ENCODE measurements around the gene PACRGL. TPM values are rescaled to one million over a fixed set of nuclear protein-coding genes. Genes with fewer than 3 reads are reported as not detected.

The PACRGL gene
- total and polyA plus RNA-seq, 2 of the 4 experiments (the other 2 are of a cell fraction) = 7.4 to 13.1 TPM

DNA sequence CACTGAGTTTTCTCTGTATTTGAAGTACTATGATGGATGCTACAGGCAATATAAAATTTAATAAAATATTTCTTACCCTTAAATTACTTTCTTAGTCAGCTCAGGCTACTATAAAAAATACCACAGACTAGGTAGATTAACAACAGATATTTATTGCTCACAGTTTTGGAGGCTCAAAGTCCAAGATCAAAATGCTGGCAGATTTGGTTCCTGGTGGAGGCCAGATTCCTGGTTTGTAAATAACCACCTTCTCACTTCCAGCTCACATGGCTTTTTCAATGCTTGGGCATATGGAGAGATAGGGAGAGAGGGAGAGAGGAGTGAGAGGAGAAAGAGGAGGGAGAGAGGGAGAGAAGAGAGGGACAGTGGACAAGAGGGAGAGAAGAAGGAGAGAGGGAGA is 24.5 kb upstream of the PACRGL start:
- no peak overlapping the region for H2BK20ac ChIP-seq (ENCODE audit: low read depth, low read length)

More for the DNA sequence above, 24.5 kb upstream of the PACRGL start:
- Histone ChIP-seq H2BK5ac (ENCODE audit: low read depth, low read length, poor library complexity, severe bottlenecking) (no peak overlapping the region), H3K27ac (ENCODE audit: insufficient read depth, low read length) (no peak overlapping the region), H3K79me1 (ENCODE audit: low read depth in 1 of 2, low read length in 2 of 2) (no peaks in the 10 kb centered on the region), H3K9ac (ENCODE audit: low read depth, low read length) (no peak overlapping the region), H4K8ac (ENCODE audit: low read depth in 2 of 2, low read length in 2 of 2) (no peak overlapping the region), H3K4me2 (ENCODE audit: low read depth, low read length) (no peak overlapping the region), H4K5ac (ENCODE audit: low read depth, low read length) (no peak overlapping the region), H2AK9ac (replicated peaks; ENCODE audit: low read depth, low read length, poor library complexity) (no peak overlapping the region), H2BK120ac (ENCODE audit: low read depth, low read length) (no peak overlapping the region), H2BK15ac (ENCODE audit: low read depth, low read length) (no peak overlapping the region), H3K23ac (ENCODE audit: low read depth, low read length) (no peak overlapping the region), H3K4ac (ENCODE audit: low read depth, low read length) (no peak overlapping the region), H3K14ac (replicated peaks; ENCODE audit: low read depth, low read length) (no peak overlapping the region), H3K18ac (ENCODE audit: low read depth, low read length) (no peak overlapping the region), H4K20me1 (ENCODE audit: insufficient read depth, low read length) (no peaks in the 10 kb centered on the region), H3K36me3 (ENCODE audit: control insufficient read depth, insufficient read depth, low read length) (no peaks in the 10 kb centered on the region), H3K4me1 (ENCODE audit: control insufficient read depth, insufficient read depth, low read length) (no peaks in the 10 kb centered on the region), H2AFZ (replicated peaks; ENCODE audit: low read length, poor library complexity) (no peak overlapping the region), H3K9me1 (ENCODE audit: insufficient read depth, low read length) (no peaks in the 10 kb centered on the region), H4K91ac (ENCODE audit: insufficient read depth, low read depth, low read length) (no peak overlapping the region), H3K9me3 (ENCODE audit: control insufficient read depth, insufficient read depth, low read length) (no peaks in the 10 kb centered on the region), H2AK5ac (ENCODE audit: low read depth, low read length) (no peak overlapping the region), H3K56ac (ENCODE audit: extremely low read depth, insufficient read depth, low read length) (no peak overlapping the region), H3K4me3 (ENCODE audit: insufficient read depth, low read depth, low read length) (no peak overlapping the region), H3K27me3 (ENCODE audit: control insufficient read depth, insufficient read depth, low read length) (peaks cover 9% of the 10 kb centered on the region)
- DNase-seq (no peak), ATAC-seq (ENCODE audit: low read depth) (no peak)
- in situ Hi-C loops (cut with MboI; ENCODE audit: low sequenced_read_pairs) (no loop called here), intact Hi-C loops (cut with micrococcal nuclease) (no loop called here), dilution Hi-C loops (cut with HindIII; ENCODE audit: low sequenced_read_pairs, unreplicated experiment) (no loop called here)
- CTCF ChIA-PET = interaction anchor here (0.6 kb wide), 1 partner anchor 9 kb away, joined by 4 read pairs; no protein-coding TSS in a partner anchor
- TF ChIP-seq MAFK (IDR thresholded peaks at IDR 0.05; ENCODE audit: low read depth, low read length) (no peak), RCOR1 (IDR thresholded peaks at IDR 0.05; ENCODE audit: insufficient replicate concordance, low read length) (no peak), FOS (IDR thresholded peaks at IDR 0.05; ENCODE audit: low read depth, low read length) (no peak), CEBPB (IDR thresholded peaks at IDR 0.05; ENCODE audit: low read depth, low read length) (no peak), RAD21 (IDR thresholded peaks at IDR 0.05; ENCODE audit: low read length) (no peak), MXI1 (IDR thresholded peaks at IDR 0.05; ENCODE audit: borderline replicate concordance, low read depth, low read length) (no peak), MAZ (IDR thresholded peaks at IDR 0.05; ENCODE audit: borderline replicate concordance, low read depth, low read length) (no peak), SMC3 (IDR thresholded peaks at IDR 0.05; ENCODE audit: low read depth, low read length) (no peak), BHLHE40 (IDR thresholded peaks at IDR 0.05; ENCODE audit: low read depth, low read length) (no peak), NFE2L2 (IDR thresholded peaks at IDR 0.05; ENCODE audit: low read depth, low read length) (no peak), POLR2A (IDR thresholded peaks at IDR 0.05; ENCODE audit: low read depth, low read length) (no peak), RFX5 (IDR thresholded peaks at IDR 0.05; ENCODE audit: low read depth, low read length) (no peak), CHD1 (IDR thresholded peaks at IDR 0.05; ENCODE audit: low read depth, low read length) (no peak)
- TF ChIP-seq, protein P1, sequence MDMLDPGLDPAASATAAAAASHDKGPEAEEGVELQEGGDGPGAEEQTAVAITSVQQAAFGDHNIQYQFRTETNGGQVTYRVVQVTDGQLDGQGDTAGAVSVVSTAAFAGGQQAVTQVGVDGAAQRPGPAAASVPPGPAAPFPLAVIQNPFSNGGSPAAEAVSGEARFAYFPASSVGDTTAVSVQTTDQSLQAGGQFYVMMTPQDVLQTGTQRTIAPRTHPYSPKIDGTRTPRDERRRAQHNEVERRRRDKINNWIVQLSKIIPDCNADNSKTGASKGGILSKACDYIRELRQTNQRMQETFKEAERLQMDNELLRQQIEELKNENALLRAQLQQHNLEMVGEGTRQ (IDR thresholded peaks at IDR 0.05; ENCODE audit: low read depth, low read length) = no peak
- TF ChIP-seq, protein P2, sequence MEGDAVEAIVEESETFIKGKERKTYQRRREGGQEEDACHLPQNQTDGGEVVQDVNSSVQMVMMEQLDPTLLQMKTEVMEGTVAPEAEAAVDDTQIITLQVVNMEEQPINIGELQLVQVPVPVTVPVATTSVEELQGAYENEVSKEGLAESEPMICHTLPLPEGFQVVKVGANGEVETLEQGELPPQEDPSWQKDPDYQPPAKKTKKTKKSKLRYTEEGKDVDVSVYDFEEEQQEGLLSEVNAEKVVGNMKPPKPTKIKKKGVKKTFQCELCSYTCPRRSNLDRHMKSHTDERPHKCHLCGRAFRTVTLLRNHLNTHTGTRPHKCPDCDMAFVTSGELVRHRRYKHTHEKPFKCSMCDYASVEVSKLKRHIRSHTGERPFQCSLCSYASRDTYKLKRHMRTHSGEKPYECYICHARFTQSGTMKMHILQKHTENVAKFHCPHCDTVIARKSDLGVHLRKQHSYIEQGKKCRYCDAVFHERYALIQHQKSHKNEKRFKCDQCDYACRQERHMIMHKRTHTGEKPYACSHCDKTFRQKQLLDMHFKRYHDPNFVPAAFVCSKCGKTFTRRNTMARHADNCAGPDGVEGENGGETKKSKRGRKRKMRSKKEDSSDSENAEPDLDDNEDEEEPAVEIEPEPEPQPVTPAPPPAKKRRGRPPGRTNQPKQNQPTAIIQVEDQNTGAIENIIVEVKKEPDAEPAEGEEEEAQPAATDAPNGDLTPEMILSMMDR (conservative IDR thresholded peaks at IDR 0.05; ENCODE audit: low read depth, low read length) = no peak
- TF ChIP-seq, protein P3, sequence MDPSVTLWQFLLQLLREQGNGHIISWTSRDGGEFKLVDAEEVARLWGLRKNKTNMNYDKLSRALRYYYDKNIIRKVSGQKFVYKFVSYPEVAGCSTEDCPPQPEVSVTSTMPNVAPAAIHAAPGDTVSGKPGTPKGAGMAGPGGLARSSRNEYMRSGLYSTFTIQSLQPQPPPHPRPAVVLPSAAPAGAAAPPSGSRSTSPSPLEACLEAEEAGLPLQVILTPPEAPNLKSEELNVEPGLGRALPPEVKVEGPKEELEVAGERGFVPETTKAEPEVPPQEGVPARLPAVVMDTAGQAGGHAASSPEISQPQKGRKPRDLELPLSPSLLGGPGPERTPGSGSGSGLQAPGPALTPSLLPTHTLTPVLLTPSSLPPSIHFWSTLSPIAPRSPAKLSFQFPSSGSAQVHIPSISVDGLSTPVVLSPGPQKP (IDR thresholded peaks at IDR 0.05; ENCODE audit: borderline replicate concordance, low read depth, low read length) = no peak
- no TSS peak for BruUV-seq (replicated peaks)
- POLR2A ChIA-PET (ENCODE audit: unreplicated experiment) = no interaction called here

All from IMR-90 (cell line).